ENCODE measurements around the gene PPDPF. TPM values are rescaled to one million over a fixed set of nuclear protein-coding genes. Genes with fewer than 3 reads are reported as not detected.
A peak's percentile ranks its signal among the peaks of the same experiment; 100 is the strongest.

The PPDPF gene
- total and polyA plus RNA-seq, 2 of the 8 experiments (the other 6 are each of a cell fraction or from before 2014, with no cell fraction given): 30.5 to 138 TPM

GRCh38 chr20:63560333-63560805 is 39.8 kb downstream of the PPDPF start:
- peaks cover 0 to 6% (median 1%) of the 10 kb centered on the region in 4 experiments; a peak in 3 of 7 replicates for H3K4me1 ChIP-seq (replicated peaks in 1 of 4; ENCODE audit: control insufficient read depth in 3 of 4, insufficient read depth in 4 of 4, low read length in 3 of 4)
- H3K27me3 ChIP-seq (replicated peaks in 1 of 4; ENCODE audit: control insufficient read depth in 3 of 4, extremely low read depth in 1 of 4, insufficient read depth in 3 of 4, low read length in 3 of 4): no peaks in the 10 kb centered on the region
- H3K9ac ChIP-seq (replicated peaks in 1 of 4; ENCODE audit: extremely low read depth in 1 of 4, low read depth in 3 of 4, low read length in 3 of 4): no peak overlapping the region; a peak in 1 of 7 replicates
- H3K23me2 ChIP-seq (ENCODE audit: low read depth, low read length): no peaks in the 10 kb centered on the region
- H3K4ac ChIP-seq (replicated peaks; ENCODE audit: insufficient read length, low read depth, low read length): no peak overlapping the region
- no peak overlapping the region for H2BK20ac ChIP-seq (ENCODE audit: low read length)
- POLR2A ChIA-PET (ENCODE audit: partially characterized antibody): interaction anchor here (1.2 to 1.7 kb wide), 3 partner anchors 10 to 39 kb away, joined by 3 to 5 read pairs (median 5); partner anchors contain the start of genes HELZ2 and PPDPF
- no peak overlapping the region for H3K4me3 ChIP-seq (ENCODE audit: extremely low read depth in 1 of 4, insufficient read depth in 2 of 4, low read depth in 3 of 4, low read length in 4 of 4)
- no peak overlapping the region for H3K14ac ChIP-seq (ENCODE audit: insufficient read length)
- H4K8ac ChIP-seq (ENCODE audit: extremely low read depth, insufficient read depth, low read length): 0 out of 2 replicates have a peak overlapping the region, but pooled peaks have one; percentile 25
- H3K56ac ChIP-seq (replicated peaks; ENCODE audit: insufficient read length, low read depth, low read length): no peak overlapping the region
- peaks cover 0 to 1% of the 10 kb centered on the region in 2 experiments for H4K20me1 ChIP-seq (replicated peaks in 1 of 2; ENCODE audit: control insufficient read depth in 1 of 2, insufficient read depth in 2 of 2, low read length in 2 of 2)
- H2BK5ac ChIP-seq (ENCODE audit: low read depth, low read length): no peak overlapping the region
- H3K23ac ChIP-seq (ENCODE audit: insufficient read length): no peak overlapping the region
- no peak overlapping the region for H2AFZ ChIP-seq (ENCODE audit: low read length)
- H3K27ac ChIP-seq (ENCODE audit: low read depth, low read length): no peak overlapping the region
- CTCF ChIA-PET (ENCODE audit: partially characterized antibody): interaction anchor here (0.6 to 1.2 kb wide), 4 partner anchors 14 to 21 kb away, joined by 3 to 4 read pairs (median 4); no protein-coding TSS in a partner anchor
- H3K79me1 ChIP-seq (ENCODE audit: low read depth, low read length): no peaks in the 10 kb centered on the region
- no peak overlapping the region for H3K4me2 ChIP-seq (ENCODE audit: insufficient read depth in 1 of 2, low read depth in 2 of 2, low read length in 2 of 2)
- H3K79me2 ChIP-seq (ENCODE audit: control insufficient read depth in 1 of 2, insufficient read depth in 2 of 2, low read length in 2 of 2): no peaks in the 10 kb centered on the region
- H2BK12ac ChIP-seq (ENCODE audit: low read depth, low read length): no peak overlapping the region
- no peak for TF ChIP-seq TBP (IDR thresholded peaks at IDR 0.05; ENCODE audit: low read depth, low read length)
- no peak overlapping the region for H2BK120ac ChIP-seq (replicated peaks; ENCODE audit: low read depth, low read length)
- H2BK15ac ChIP-seq (ENCODE audit: low read length): no peak overlapping the region
- H3K36me3 ChIP-seq (ENCODE audit: control insufficient read depth in 2 of 4, insufficient read depth in 4 of 4, low read length in 3 of 4): no peaks in the 10 kb centered on the region; a peak in 4 of 8 replicates
- no peak overlapping the region for H4K5ac ChIP-seq (ENCODE audit: insufficient read length, low read depth, low read length)
- no peak overlapping the region for H3K18ac ChIP-seq (ENCODE audit: extremely low read depth, low read length)
- no peaks in the 10 kb centered on the region for H3K9me3 ChIP-seq (ENCODE audit: insufficient read depth in 2 of 2, low read depth in 1 of 2, low read length in 1 of 2)
- FAIRE-seq (no peak), DNase-seq (ENCODE audit: low read depth in 1 of 2, low spot score in 2 of 2) (no peak)
- WGBS, 2 experiments (ENCODE audit: extremely low coverage in 1 of 2, insufficient coverage in 1 of 2, insufficient read length in 1 of 2, insufficient replicate concordance in 2 of 2, low coverage in 1 of 2, low lambda C conversion rate in 2 of 2, missing lambda C conversion rate in 1 of 2): 89% methylated on average over 16 of the region's 16 CpGs; no CpG with 5 or more reads in 1 of the 2 experiments
- no peak overlapping the region for H2AK5ac ChIP-seq (ENCODE audit: low read depth, low read length)
- H4K91ac ChIP-seq (replicated peaks; ENCODE audit: insufficient read length, low read length): no peak overlapping the region

Measured in H1 (cell line).